Endothelial cell of umbilical vein (primary cell): ENCODE data around the gene LRRC8D. TPM values are rescaled to one million over a fixed set of nuclear protein-coding genes. Genes with fewer than 3 reads are reported as not detected.

Source experiments
- BruUV-seq: library from RNA; stranded (reverse); fragments of 400-500 nt; replicated peaks from 2 replicates; lab custom pipeline; 2021; lab: Mats Ljungman, UMichigan
- CTCF ChIA-PET: fragments of 300-600, 350-600 bp; sonication (Branson Sonifier 250); formaldehyde crosslinking; loops from one replicate; lab custom pipeline; 2021; ENCODE audit warnings: antibody characterized with exemption, inconsistent platforms; lab: Charles Lee
- POLR2A ChIA-PET: fragments of 300-600, 350-600 bp; sonication (Branson Sonifier 250); formaldehyde crosslinking; loops from one replicate; lab custom pipeline; 2021; ENCODE audit warnings: antibody characterized with exemption, inconsistent platforms; lab: Charles Lee
- DNase-seq: peaks from one replicate; pipeline ENCODE4 v3.0.0-alpha.2; 2011; ENCODE audit warnings: low read depth, low spot score
- FAIRE-seq: peaks from 2 replicates; lab custom pipeline; 2011; peaks lifted over from hg19 to GRCh38; lab: Jason Lieb, UNC
- H2AFZ ChIP-seq: 2 replicates; pipeline ENCODE4 v1.6.0; 2012; ENCODE audit warnings: low read depth, low read length, control low read depth, inconsistent platforms
- H3K27ac ChIP-seq: 2 replicates; pipeline ENCODE4 v1.5.1; 2011; ENCODE audit warnings: low read depth, mild to moderate bottlenecking, control low read depth, low read length, moderate library complexity; ENCODE audit not compliant: insufficient read depth
- H3K27me3 ChIP-seq, 2 experiments: 2 replicates each; pipeline versions ENCODE4 v1.6.0 to v1.6.1; 2011; ENCODE audit warnings: low read length in 2 of 2, mixed read lengths in 1 of 2; ENCODE audit not compliant: control insufficient read depth in 2 of 2, insufficient read depth in 2 of 2
- H3K36me3 ChIP-seq, 2 experiments: 2 replicates in 1 of 2; 3 replicates in 1 of 2; pipeline ENCODE4 v1.5.1; 2011; ENCODE audit warnings: low read length in 2 of 2, mild to moderate bottlenecking in 1 of 2, moderate library complexity in 1 of 2; ENCODE audit not compliant: control insufficient read depth in 2 of 2, insufficient read depth in 2 of 2; ENCODE audit errors: extremely low read depth in 1 of 2
- H3K4me1 ChIP-seq: 3 replicates; pipeline ENCODE4 v1.5.1; 2011; ENCODE audit warnings: mild to moderate bottlenecking, low read length; ENCODE audit not compliant: control insufficient read depth, insufficient read depth; ENCODE audit errors: extremely low read depth
- H3K4me2 ChIP-seq: 2 replicates; pipeline ENCODE4 v1.6.1; 2011; ENCODE audit warnings: low read length, control low read depth, mixed read lengths; ENCODE audit not compliant: insufficient read depth
- H3K4me3 ChIP-seq, 3 experiments: fragments of 200-600 bp in 1 of 3; sonication (generic), shearing (Covaris generic) in 1 of 3; replicated peaks in 1 of 3; 2 replicates each; pipeline ENCODE4 v1.5.1; 2011 to 2016; ENCODE audit warnings: control low read depth in 3 of 3, low read length in 3 of 3, mild to moderate bottlenecking in 2 of 3, inconsistent platforms in 1 of 3, low read depth in 1 of 3, moderate library complexity in 1 of 3; ENCODE audit not compliant: insufficient read depth in 1 of 3
- H3K79me2 ChIP-seq: 2 replicates; pipeline ENCODE4 v1.6.0; 2012; ENCODE audit warnings: low read length, inconsistent platforms; ENCODE audit not compliant: control insufficient read depth, insufficient read depth
- H3K9ac ChIP-seq: replicated peaks from 2 replicates; pipeline ENCODE3; 2011; ENCODE audit warnings: low read length, control low read depth; ENCODE audit not compliant: insufficient read depth; ENCODE audit errors: extremely low read depth
- H3K9me1 ChIP-seq: replicated peaks from 3 replicates; pipeline ENCODE4 v1.6.0; 2011; ENCODE audit warnings: mild to moderate bottlenecking, low read length; ENCODE audit not compliant: control insufficient read depth, insufficient read depth; ENCODE audit errors: extremely low read depth
- H3K9me3 ChIP-seq: replicated peaks from 2 replicates; pipeline ENCODE4 v1.5.1; 2012; ENCODE audit warnings: low read length, inconsistent platforms; ENCODE audit not compliant: control insufficient read depth, insufficient read depth
- H4K20me1 ChIP-seq: replicated peaks from 2 replicates; pipeline ENCODE3; 2011; ENCODE audit warnings: mild to moderate bottlenecking, low read length; ENCODE audit not compliant: control insufficient read depth, insufficient read depth; ENCODE audit errors: extremely low read depth
- CTCF ChIP-seq, 2 donors: IDR thresholded peaks; 1 replicate in 1 of 2; 2 replicates in 1 of 2; pipeline ENCODE4 v1.5.1; 2011; ENCODE audit warnings: low read length in 2 of 2, mild to moderate bottlenecking in 2 of 2, moderate library complexity in 2 of 2, control low read depth in 1 of 2, inconsistent platforms in 1 of 2, low read depth in 1 of 2; ENCODE audit not compliant: insufficient read depth in 1 of 2; ENCODE audit errors: extremely low read depth in 1 of 2
- EZH2 ChIP-seq: IDR thresholded peaks from 2 replicates; pipeline ENCODE4 v1.6.1; 2012; ENCODE audit warnings: borderline replicate concordance, low read depth, mild to moderate bottlenecking, moderate library complexity, low read length, inconsistent platforms; ENCODE audit not compliant: severe bottlenecking
- FOS ChIP-seq: IDR thresholded peaks from 2 replicates; pipeline ENCODE4 v1.6.1; 2011; ENCODE audit warnings: mild to moderate bottlenecking, low read length, moderate library complexity, borderline replicate concordance; ENCODE audit not compliant: insufficient read depth
- GATA2 ChIP-seq: IDR thresholded peaks from 2 replicates; pipeline ENCODE4 v1.7.0; 2011; ENCODE audit warnings: low read depth, mild to moderate bottlenecking, moderate library complexity, mixed read lengths, low read length; ENCODE audit not compliant: insufficient read length, insufficient read depth
- JUN ChIP-seq: IDR thresholded peaks from 2 replicates; pipeline ENCODE4 v1.6.1; 2011; ENCODE audit warnings: borderline replicate concordance, low read depth; ENCODE audit not compliant: insufficient read length, insufficient read depth
- MYC ChIP-seq: IDR thresholded peaks from one replicate; pipeline ENCODE4 v1.6.1; 2011; ENCODE audit warnings: mild to moderate bottlenecking, low read depth, low read length
- POLR2A ChIP-seq: IDR thresholded peaks from 2 replicates; pipeline ENCODE4 v1.6.1; 2012; ENCODE audit warnings: low read depth, mild to moderate bottlenecking, control low read depth, low read length
- POLR2AphosphoS5 ChIP-seq: IDR thresholded peaks from 2 replicates; pipeline ENCODE4 v1.6.1; 2012; ENCODE audit warnings: low read depth, mild to moderate bottlenecking, control low read depth, low read length, moderate library complexity; ENCODE audit not compliant: insufficient read depth
- dilution Hi-C: fragments of 300-500 bp; cut with MboI; formaldehyde crosslinking; loops from one replicate; pipeline ENCODE4 v1.15.0; 2019; ENCODE audit warnings: low sequenced_read_pairs; ENCODE audit not compliant: extremely low pct_ligation_motif_present
- intact Hi-C: fragments of 100-400 bp; cut with micrococcal nuclease; formaldehyde crosslinking; loops from one replicate; pipeline ENCODE4 v1.10.0; 2022
- polyA plus RNA-seq, 4 experiments: library from polyadenylated mRNA; depleted of rRNA in 3 of 4; stranded (reverse) in 3 of 4; unstranded in 1 of 4; fragments of >200 nt; gene quantifications; 2 replicates each; pipeline versions ENCODE4 v1.2.1 to v1.2.3, GENCODE V29; 2011 to 2012; ENCODE audit warnings: missing spikeins in 1 of 4
- total RNA-seq: library from RNA; stranded (reverse); gene quantifications from 2 replicates; pipeline ENCODE4 v1.2.3, GENCODE V29; 2021
- TF ChIP-seq, protein P1 (sequence below): IDR thresholded peaks from 2 replicates; pipeline ENCODE4 v1.6.1; 2011; ENCODE audit not compliant: insufficient read depth, insufficient read length

The LRRC8D gene
- total and polyA plus RNA-seq, 2 donors (not counting 3 experiments of a cell fraction or from before 2014, with no cell fraction given), result 31.9 to 37.7 TPM

DNA sequence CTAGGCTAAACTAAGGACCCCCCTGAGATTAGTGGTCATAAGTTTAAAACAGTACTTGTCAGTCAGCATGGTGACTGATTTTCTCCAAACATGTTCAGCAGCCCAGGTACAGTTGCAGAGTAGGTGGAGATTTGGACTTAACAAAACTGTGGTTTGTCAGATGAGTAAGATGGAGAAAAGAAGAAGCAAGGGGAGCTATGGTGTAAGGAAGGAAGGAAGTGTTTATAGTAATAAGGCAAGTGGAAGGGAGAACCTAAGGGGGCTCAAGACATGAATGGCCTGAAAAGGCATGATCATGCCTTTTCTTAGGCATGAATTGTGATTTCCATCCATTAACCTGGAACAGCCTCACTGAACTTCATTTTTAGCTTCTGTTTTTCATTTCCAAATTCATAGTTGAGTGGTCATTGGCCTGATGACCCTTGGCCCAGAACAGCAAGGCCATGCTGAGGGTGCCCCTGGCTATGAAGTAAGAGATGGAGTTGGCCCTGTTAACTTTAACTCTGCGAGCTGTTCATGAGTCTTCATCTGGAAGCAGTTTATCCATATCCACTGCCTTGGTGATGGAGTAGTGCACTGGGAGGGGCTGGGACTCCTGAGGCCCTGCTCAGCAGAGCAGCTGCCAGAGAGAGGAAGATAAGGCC is 60.7 kb downstream of the LRRC8D start:
- Histone ChIP-seq H3K79me2 (peaks cover 6% of the 10 kb centered on the region), H3K4me2 (no peak overlapping the region), H4K20me1 (no peaks in the 10 kb centered on the region), H3K27me3 (no peaks in the 10 kb centered on the region), H3K9me1 (no peaks in the 10 kb centered on the region), H3K27ac (no peak overlapping the region), H3K36me3 (no peaks in the 10 kb centered on the region), H3K9me3 (peaks cover 3% of the 10 kb centered on the region), H3K4me3 (no peak overlapping the region), H3K9ac (no peak overlapping the region), H3K4me1 (peaks cover 32% of the 10 kb centered on the region), H2AFZ (no peak overlapping the region)
- dilution Hi-C loops (no loop called here), intact Hi-C loops (no loop called here)
- ChIA-PET CTCF (interaction anchor here (0.8 kb wide), 1 partner anchor 16 kb away, joined by 3 read pairs; no protein-coding TSS in a partner anchor), POLR2A (no interaction called here)
- DNase-seq (no peak), FAIRE-seq (no peak)
- no TSS peak for BruUV-seq
- TF ChIP-seq FOS, result no peak
- no peak for TF ChIP-seq POLR2A
- no peak for TF ChIP-seq EZH2
- TF ChIP-seq, protein P1, sequence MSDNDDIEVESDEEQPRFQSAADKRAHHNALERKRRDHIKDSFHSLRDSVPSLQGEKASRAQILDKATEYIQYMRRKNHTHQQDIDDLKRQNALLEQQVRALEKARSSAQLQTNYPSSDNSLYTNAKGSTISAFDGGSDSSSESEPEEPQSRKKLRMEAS, result no peak
- no peak for TF ChIP-seq GATA2
- no peak for TF ChIP-seq JUN
- no peak for TF ChIP-seq POLR2AphosphoS5
- no peak for TF ChIP-seq MYC
- TF ChIP-seq CTCF (IDR thresholded peaks at IDR 0.05; ENCODE audit: extremely low read depth in 1 of 2, insufficient read depth in 1 of 2, low read depth in 1 of 2, low read length in 2 of 2), result no peak
